Daoy (cell line): ENCODE results near the gene LHFPL3. TPM values are rescaled to one million over a fixed set of nuclear protein-coding genes. Genes with fewer than 3 reads are reported as not detected.
"Not testable (repeated sequence)": the region's sequence is repeated elsewhere in the genome, so short reads cannot be mapped to it uniquely, and the experiment has no call there.

Experiments
- DNase-seq: peaks from one replicate; pipeline ENCODE4 v3.0.0-alpha.2; 2015; ENCODE audit warnings: low read depth
- total RNA-seq: library from RNA; depleted of rRNA; stranded (reverse); fragments of >200 nt; shearing (Covaris generic); gene quantifications from 2 replicates; pipeline ENCODE4 v1.2.3, GENCODE V29; 2014

Gene LHFPL3
- total RNA-seq, 1 experiment from 2014 or later: 0.06 TPM

GRCh38 chr7:104686286-104686685 lies 357.9 kb downstream of the LHFPL3 start:
- DNase-seq: no peak

GRCh38 chr7:104694710-104695109 lies 366.3 kb downstream of the LHFPL3 start:
- no peak for DNase-seq

- no peak for DNase-seq
Observed at GRCh38 chr7:104695563-104695962, 367.2 kb downstream of the LHFPL3 start.

- no peak for DNase-seq
Observed at GRCh38 chr7:104700336-104700735, 371.9 kb downstream of the LHFPL3 start.

- not testable (repeated sequence) for DNase-seq
Observed at GRCh38 chr7:104721027-104721426, 392.6 kb downstream of the LHFPL3 start.

- DNase-seq: no peak
Observed at GRCh38 chr7:104723001-104723400, 394.6 kb downstream of the LHFPL3 start.

GRCh38 chr7:104758504-104758903 lies 430.1 kb downstream of the LHFPL3 start:
- DNase-seq: peak; percentile 37

GRCh38 chr7:104761892-104762291 lies 433.5 kb downstream of the LHFPL3 start:
- DNase-seq: no peak

GRCh38 chr7:104767113-104767512 lies 438.7 kb downstream of the LHFPL3 start:
- no peak for DNase-seq

- DNase-seq: no peak
Observed at GRCh38 chr7:104767826-104768536, 439.6 kb downstream of the LHFPL3 start.

- peak; percentile 37 for DNase-seq
Observed at GRCh38 chr7:104772405-104773345, 444.3 kb downstream of the LHFPL3 start.

- no peak for DNase-seq
Observed at GRCh38 chr7:104773796-104774195, 445.4 kb downstream of the LHFPL3 start.

- DNase-seq: no peak
Observed at GRCh38 chr7:104775531-104775930, 447.1 kb downstream of the LHFPL3 start.

- DNase-seq: no peak
Observed at GRCh38 chr7:104777301-104777800, 448.9 kb downstream of the LHFPL3 start.

- no peak for DNase-seq
Observed at GRCh38 chr7:104779888-104780287, 451.5 kb downstream of the LHFPL3 start.

- no peak for DNase-seq
Observed at GRCh38 chr7:104784686-104785085, 456.3 kb downstream of the LHFPL3 start.

GRCh38 chr7:104789780-104790179 lies 461.4 kb downstream of the LHFPL3 start:
- DNase-seq: no peak

- DNase-seq: peak; percentile 51
Observed at GRCh38 chr7:104790440-104790839, 462.0 kb downstream of the LHFPL3 start.

GRCh38 chr7:104791080-104791479 lies 462.7 kb downstream of the LHFPL3 start:
- peak; percentile 88 for DNase-seq

- DNase-seq: peak; percentile 40
Observed at GRCh38 chr7:104793066-104793465, 464.7 kb downstream of the LHFPL3 start.

GRCh38 chr7:104794154-104794553 lies 465.8 kb downstream of the LHFPL3 start:
- DNase-seq: peak; percentile 81

GRCh38 chr7:104794589-104794988 lies 466.2 kb downstream of the LHFPL3 start:
- no peak for DNase-seq

GRCh38 chr7:104795086-104795485 lies 466.7 kb downstream of the LHFPL3 start:
- no peak for DNase-seq
